NB4 (cell line): Measurements from ENCODE around the gene CFAP20.

ENCODE experiments used
- CTCF ChIP-seq: IDR thresholded peaks from one replicate; pipeline ENCODE4 v1.5.1; 2012; ENCODE audit warnings: low read depth, low read length
- MYC ChIP-seq: IDR thresholded peaks from 2 replicates; pipeline ENCODE4 v1.6.1; 2011; ENCODE audit warnings: low read depth, low read length

GRCh38 chr16:58152246-58152868 lies 23.2 kb upstream of the CFAP20 start:
- TF ChIP-seq CTCF (no peak), MYC (no peak)
